Keratinocyte (primary cell): ENCODE data around the gene DUSP12. TPM values are rescaled to one million over a fixed set of nuclear protein-coding genes. Genes with fewer than 3 reads are reported as not detected.
"Not testable (repeated sequence)": the region's sequence is repeated elsewhere in the genome, so short reads cannot be mapped to it uniquely, and the experiment has no call there.

Experiments used
- DNase-seq: peaks from one replicate; pipeline ENCODE4 v3.0.0-alpha.2; 2011; ENCODE audit warnings: low read depth, missing footprints, low spot score
- FAIRE-seq: peaks from 2 replicates; lab custom pipeline; 2011; peaks lifted over from hg19 to GRCh38; lab: Jason Lieb, UNC
- H2AFZ ChIP-seq: 2 replicates; pipeline ENCODE4 v1.6.0; 2012; ENCODE audit warnings: low read length, control low read depth, inconsistent platforms; ENCODE audit not compliant: control insufficient read depth
- H3K27ac ChIP-seq: 2 replicates; pipeline ENCODE4 v1.5.1; 2011; ENCODE audit warnings: low read length; ENCODE audit not compliant: control insufficient read depth, insufficient read depth
- H3K27me3 ChIP-seq: 3 replicates; pipeline ENCODE4 v1.6.0; 2011; ENCODE audit warnings: low read length; ENCODE audit not compliant: control insufficient read depth, insufficient read depth; ENCODE audit errors: extremely low read depth
- H3K36me3 ChIP-seq, 2 experiments: 2 replicates in 1 of 2; 3 replicates in 1 of 2; pipeline ENCODE4 v1.5.1; 2011; ENCODE audit warnings: low read length in 2 of 2, mild to moderate bottlenecking in 1 of 2; ENCODE audit not compliant: control insufficient read depth in 2 of 2, insufficient read depth in 2 of 2; ENCODE audit errors: extremely low read depth in 1 of 2
- H3K4me1 ChIP-seq: 3 replicates; pipeline ENCODE4 v1.5.1; 2011; ENCODE audit warnings: low read length; ENCODE audit not compliant: control insufficient read depth, insufficient read depth; ENCODE audit errors: extremely low read depth
- H3K4me2 ChIP-seq: 3 replicates; pipeline ENCODE4 v1.6.0; 2011; ENCODE audit warnings: low read depth, low read length; ENCODE audit not compliant: control insufficient read depth, insufficient read depth; ENCODE audit errors: extremely low read depth
- H3K4me3 ChIP-seq, 3 experiments: fragments of 200-600 bp in 1 of 3; sonication (generic) in 1 of 3; 2 replicates in 2 of 3; 3 replicates in 1 of 3; pipeline ENCODE4 v1.5.1; 2011 to 2016; ENCODE audit warnings: low read length in 3 of 3, mild to moderate bottlenecking in 3 of 3, control low read depth in 2 of 3, inconsistent platforms in 1 of 3, low read depth in 1 of 3, mixed read lengths in 1 of 3, mixed run types in 1 of 3, moderate library complexity in 1 of 3; ENCODE audit not compliant: control insufficient read depth in 2 of 3, insufficient read depth in 2 of 3; ENCODE audit errors: extremely low read depth in 1 of 3
- H3K79me2 ChIP-seq: 2 replicates; pipeline ENCODE4 v1.6.0; 2012; ENCODE audit warnings: low read length; ENCODE audit not compliant: control insufficient read depth, insufficient read depth
- H3K9ac ChIP-seq: 3 replicates; pipeline ENCODE4 v1.6.0; 2011; ENCODE audit warnings: low read length; ENCODE audit not compliant: control insufficient read depth, insufficient read depth; ENCODE audit errors: extremely low read depth
- H3K9me1 ChIP-seq: 3 replicates; pipeline ENCODE4 v1.6.0; 2011; ENCODE audit warnings: low read length; ENCODE audit not compliant: control insufficient read depth, insufficient read depth; ENCODE audit errors: extremely low read depth
- H3K9me3 ChIP-seq: 2 replicates; pipeline ENCODE4 v1.5.1; 2012; ENCODE audit warnings: low read depth, low read length; ENCODE audit not compliant: control insufficient read depth
- H4K20me1 ChIP-seq: 3 replicates; pipeline ENCODE4 v1.6.0; 2011; ENCODE audit warnings: low read length; ENCODE audit not compliant: control insufficient read depth, insufficient read depth; ENCODE audit errors: extremely low read depth
- EZH2 ChIP-seq: IDR thresholded peaks from one replicate; pipeline ENCODE4 v1.6.1; 2012; ENCODE audit warnings: inconsistent platforms, mild to moderate bottlenecking, low read length, moderate library complexity
- dilution Hi-C: fragments of 300-500 bp; cut with MboI; formaldehyde crosslinking; loops from one replicate; pipeline ENCODE4 v1.7.0; 2020; ENCODE audit warnings: low sequenced_read_pairs; ENCODE audit not compliant: extremely low pct_ligation_motif_present
- polyA plus RNA-seq, 5 experiments: library from polyadenylated mRNA; depleted of rRNA in 3 of 5; stranded (reverse) in 3 of 5; stranded (forward) in 1 of 5; unstranded in 1 of 5; fragments of >200 nt; gene quantifications; 1 replicate in 1 of 5; 2 replicates in 3 of 5; 3 replicates in 1 of 5; pipeline versions ENCODE4 v1.2.1 to v1.2.3, GENCODE V29; 2011 to 2012; ENCODE audit warnings: missing spikeins in 2 of 5, low read depth in 1 of 5, low replicate concordance in 1 of 5
- TF ChIP-seq, protein P1 (sequence below), 3 experiments: IDR thresholded peaks in 1 of 3; conservative IDR thresholded peaks in 1 of 3; optimal IDR thresholded peaks in 1 of 3; 2 replicates in 2 of 3; 3 replicates in 1 of 3; pipeline versions ENCODE3 to v1.5.1; 2011; ENCODE audit warnings: low read length in 3 of 3, mild to moderate bottlenecking in 3 of 3, moderate library complexity in 2 of 3, control low read depth in 1 of 3, inconsistent platforms in 1 of 3; ENCODE audit not compliant: insufficient read depth in 2 of 3; ENCODE audit errors: extremely low read depth in 1 of 3

Gene DUSP12
- polyA plus RNA-seq, 1 donor (not counting 4 experiments of a cell fraction or from before 2014, with no cell fraction given), result 35.3 TPM

DNA sequence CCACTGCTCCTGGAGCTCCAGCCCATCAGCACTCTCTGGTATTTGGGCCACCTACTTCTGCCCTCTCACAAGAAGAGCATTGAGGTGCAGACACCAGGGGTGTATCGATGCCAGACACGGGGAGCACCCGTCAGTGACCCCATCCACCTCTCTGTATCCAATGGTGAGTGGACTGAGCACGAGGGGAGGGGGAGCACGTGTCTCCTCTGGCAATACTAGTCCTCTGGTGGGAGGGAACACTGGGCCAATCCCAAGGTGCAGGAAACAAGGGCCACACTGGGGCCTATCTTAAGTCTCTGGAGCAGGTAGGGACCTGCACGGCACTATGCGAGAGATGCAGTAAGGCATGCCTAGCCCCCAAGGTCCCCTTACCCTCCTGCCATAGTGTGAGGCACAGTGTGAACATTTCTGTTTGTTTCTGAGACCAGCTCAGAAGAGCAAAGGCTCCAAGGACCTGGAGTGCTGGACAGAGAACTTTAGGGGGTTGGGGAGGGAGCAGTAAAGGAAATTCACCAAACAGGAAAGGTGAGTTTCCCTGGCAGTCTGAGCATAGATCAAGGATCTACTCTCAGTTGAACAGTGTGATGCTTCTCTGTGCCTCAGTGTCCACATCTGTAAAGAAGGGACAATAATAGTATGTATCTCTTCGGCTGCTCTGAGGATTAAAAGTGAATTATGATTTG lies 26.0 kb upstream of the DUSP12 start:
- H4K20me1 ChIP-seq, result no peaks in the 10 kb centered on the region

DNA sequence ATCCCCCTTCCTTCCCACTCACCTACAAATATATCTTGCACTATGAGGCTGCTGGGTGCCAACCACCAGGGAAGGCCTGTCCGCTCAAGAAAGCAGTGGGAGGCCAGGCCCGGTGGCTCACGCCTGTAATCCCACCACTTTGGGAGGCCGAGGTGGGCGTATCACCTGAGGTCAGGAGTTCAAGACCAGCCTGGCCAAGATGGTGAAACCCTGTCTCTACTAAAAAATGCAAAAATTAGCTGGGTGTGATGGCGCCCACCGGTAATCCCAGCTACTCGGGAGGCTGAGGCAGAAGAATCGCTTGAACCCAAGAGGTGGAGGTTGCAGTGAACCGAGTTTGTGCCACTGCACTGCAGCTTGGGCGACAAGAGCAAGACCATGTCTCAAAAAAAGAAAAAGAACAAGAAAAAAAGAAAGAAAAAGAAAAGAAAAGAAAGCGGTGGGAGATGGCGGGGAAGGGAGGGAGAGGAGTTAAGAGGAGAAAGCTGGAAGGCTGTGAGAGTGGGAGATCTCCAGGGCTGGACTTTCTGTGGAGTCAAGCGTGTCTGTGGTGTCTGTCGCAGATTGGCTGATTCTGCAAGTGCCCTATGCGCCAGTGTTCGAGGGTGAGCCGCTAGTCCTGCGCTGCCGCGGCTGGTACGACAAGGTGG lies 24.2 kb upstream of the DUSP12 start:
- Histone ChIP-seq H3K9ac (peak overlapping the region; percentile 87), H3K4me2 (peak overlapping the region; percentile 88), H3K4me3 (peak overlapping the region; percentile 58 to 80 (median 73)), H2AFZ (peak overlapping the region; percentile 45), H3K4me1 (peaks cover 38% of the 10 kb centered on the region)
- H3K27ac ChIP-seq, H3K9me1 ChIP-seq, H3K27me3 ChIP-seq, FAIRE-seq, dilution Hi-C loops, H3K79me2 ChIP-seq, H4K20me1 ChIP-seq, H3K9me3 ChIP-seq, H3K36me3 ChIP-seq, DNase-seq: not testable (repeated sequence)

More for the DNA sequence above, 26.0 kb upstream of the DUSP12 start:
- DNase-seq, result no peak
- Histone ChIP-seq H3K36me3 (no peaks in the 10 kb centered on the region), H3K9ac (no peak overlapping the region), H3K9me3 (no peaks in the 10 kb centered on the region), H3K27ac (no peak overlapping the region), H3K27me3 (no peaks in the 10 kb centered on the region), H3K4me1 (peaks cover 22% of the 10 kb centered on the region), H3K9me1 (no peaks in the 10 kb centered on the region), H3K79me2 (no peaks in the 10 kb centered on the region), H2AFZ (no peak overlapping the region), H3K4me3 (no peak overlapping the region), H3K4me2 (no peak overlapping the region)
- TF ChIP-seq, protein P1, sequence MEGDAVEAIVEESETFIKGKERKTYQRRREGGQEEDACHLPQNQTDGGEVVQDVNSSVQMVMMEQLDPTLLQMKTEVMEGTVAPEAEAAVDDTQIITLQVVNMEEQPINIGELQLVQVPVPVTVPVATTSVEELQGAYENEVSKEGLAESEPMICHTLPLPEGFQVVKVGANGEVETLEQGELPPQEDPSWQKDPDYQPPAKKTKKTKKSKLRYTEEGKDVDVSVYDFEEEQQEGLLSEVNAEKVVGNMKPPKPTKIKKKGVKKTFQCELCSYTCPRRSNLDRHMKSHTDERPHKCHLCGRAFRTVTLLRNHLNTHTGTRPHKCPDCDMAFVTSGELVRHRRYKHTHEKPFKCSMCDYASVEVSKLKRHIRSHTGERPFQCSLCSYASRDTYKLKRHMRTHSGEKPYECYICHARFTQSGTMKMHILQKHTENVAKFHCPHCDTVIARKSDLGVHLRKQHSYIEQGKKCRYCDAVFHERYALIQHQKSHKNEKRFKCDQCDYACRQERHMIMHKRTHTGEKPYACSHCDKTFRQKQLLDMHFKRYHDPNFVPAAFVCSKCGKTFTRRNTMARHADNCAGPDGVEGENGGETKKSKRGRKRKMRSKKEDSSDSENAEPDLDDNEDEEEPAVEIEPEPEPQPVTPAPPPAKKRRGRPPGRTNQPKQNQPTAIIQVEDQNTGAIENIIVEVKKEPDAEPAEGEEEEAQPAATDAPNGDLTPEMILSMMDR (optimal IDR thresholded peaks at IDR 0.05 in 1 of 3, IDR thresholded peaks at IDR 0.05 in 1 of 3, conservative IDR thresholded peaks at IDR 0.05 in 1 of 3; ENCODE audit: extremely low read depth in 1 of 3, insufficient read depth in 2 of 3, low read length in 3 of 3), result no peak
- TF ChIP-seq EZH2, result no peak
- dilution Hi-C loops, result no loop called here
- no peak for FAIRE-seq
